ENCODE data around the gene INTU.

GRCh38 chr4:127601029-127601428 lies 31.7 kb upstream of the INTU start:
- TF ChIP-seq SUZ12 (IDR thresholded peaks at IDR 0.05; ENCODE audit: extremely low read depth, insufficient read depth, insufficient read length), result no peak
- no peak for TF ChIP-seq ZNF274 (IDR thresholded peaks at IDR 0.05; ENCODE audit: low read depth, low read length)
